ENCODE results near the gene FLNA.
"Not testable (repeated sequence)": the region's sequence is repeated elsewhere in the genome, so short reads cannot be mapped to it uniquely, and the experiment has no call there.

FLNA gene

GRCh38 chrX:154398668-154399526 is 24.5 kb upstream of the FLNA start:
- DNase-seq (ENCODE audit: low read depth in 2 of 2), result peak; percentile 68 to 72

- peak; percentile 74 to 77 for DNase-seq (ENCODE audit: low read depth in 2 of 2)
Measured at GRCh38 chrX:154397888-154398667, 23.6 kb upstream of the FLNA start, which contains the start of gene RPL10. Gene RPL10 (plus strand): TSS chrX:154398377. CDS start chrX:154398520, 143 bp downstream.

- peak in 1 of 2 donors; percentile 64 for DNase-seq (ENCODE audit: low read depth in 2 of 2)
Measured at GRCh38 chrX:154396973-154397887, 22.8 kb upstream of the FLNA start.

DNA sequence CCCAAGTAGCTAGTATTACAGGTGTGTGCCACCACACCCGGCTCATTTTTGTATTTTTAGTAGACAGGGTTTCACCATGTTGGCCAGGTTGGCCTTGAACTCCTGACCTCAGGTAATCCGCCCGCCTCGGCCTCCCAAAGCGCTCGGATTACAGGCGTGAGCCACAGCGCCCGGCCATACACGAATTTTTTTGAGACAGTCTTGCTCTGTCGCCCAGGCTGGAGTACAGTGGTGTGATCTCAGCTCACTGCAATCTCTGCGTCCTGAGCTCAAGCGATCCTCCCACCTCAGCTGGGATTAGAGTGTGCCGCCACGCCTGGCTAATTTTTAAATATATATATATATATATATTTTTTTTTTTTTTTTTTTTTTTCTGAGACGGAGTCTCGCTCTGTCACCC is 21.9 kb upstream of the FLNA start:
- DNase-seq (ENCODE audit: low read depth in 2 of 2), result not testable (repeated sequence)

GRCh38 chrX:154389812-154390747 is 15.6 kb upstream of the FLNA start:
- not testable (repeated sequence) for DNase-seq (ENCODE audit: low read depth in 2 of 2)

DNA sequence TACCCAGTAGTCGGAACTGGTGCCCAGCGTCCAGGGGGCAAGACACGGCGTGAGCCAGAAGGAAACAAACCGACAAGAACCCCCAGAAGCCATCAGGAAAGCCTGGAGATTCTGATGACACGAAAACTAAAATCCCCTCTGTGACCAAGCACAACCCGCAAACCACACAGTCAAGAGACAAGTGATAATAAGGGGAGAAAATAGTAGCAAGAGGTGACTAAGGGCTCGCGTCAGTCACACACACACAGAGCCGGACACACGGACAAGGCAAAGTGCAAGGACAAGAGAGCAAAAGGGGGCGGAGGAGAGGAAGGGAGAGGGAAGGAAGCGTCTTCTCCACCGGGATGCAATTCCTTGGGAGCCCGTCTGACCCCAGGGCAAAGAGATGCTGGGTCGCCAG is 14.2 kb upstream of the FLNA start:
- not testable (repeated sequence) for DNase-seq (ENCODE audit: low read depth in 2 of 2)

- DNase-seq (ENCODE audit: low read depth in 2 of 2), result not testable (repeated sequence)
Measured at GRCh38 chrX:154388094-154388493, 13.7 kb upstream of the FLNA start.

DNA sequence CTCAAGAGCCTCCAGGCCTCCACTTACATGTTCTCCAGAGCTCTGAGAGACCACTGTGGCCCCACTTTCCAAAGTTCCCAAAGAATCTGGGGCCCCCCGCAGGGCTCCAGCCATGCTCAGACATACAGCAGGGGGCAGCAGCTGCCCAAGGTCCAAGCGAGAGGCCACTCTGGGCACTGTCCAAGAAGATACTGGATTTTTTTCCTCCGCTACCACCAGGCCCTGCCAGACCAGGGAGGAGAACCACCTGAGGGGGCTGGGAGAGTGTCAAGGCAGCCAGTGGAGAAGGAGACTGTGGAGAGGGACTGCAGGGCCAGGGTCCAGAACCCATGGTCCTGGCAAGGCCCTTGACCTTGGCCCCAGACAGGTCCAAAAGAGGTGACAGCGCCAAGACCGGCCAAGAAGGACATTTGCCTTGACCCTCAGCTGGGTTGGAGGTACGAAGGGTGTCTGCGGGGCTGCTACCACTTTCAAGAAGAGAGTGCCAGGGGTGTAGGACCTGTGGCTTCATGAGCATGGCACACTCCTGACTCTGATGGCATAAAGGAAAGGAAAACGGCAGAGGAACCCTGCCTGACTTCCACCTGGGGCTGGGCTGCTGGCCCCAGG is 10.0 kb upstream of the FLNA start:
- no peak for DNase-seq (ENCODE audit: low read depth in 2 of 2)

GRCh38 chrX:154383359-154384283 is 9.2 kb upstream of the FLNA start:
- DNase-seq (ENCODE audit: low read depth in 2 of 2), result no peak

- no peak for DNase-seq (ENCODE audit: low read depth in 2 of 2)
Measured at GRCh38 chrX:154382483-154383069, 8.1 kb upstream of the FLNA start.

DNA sequence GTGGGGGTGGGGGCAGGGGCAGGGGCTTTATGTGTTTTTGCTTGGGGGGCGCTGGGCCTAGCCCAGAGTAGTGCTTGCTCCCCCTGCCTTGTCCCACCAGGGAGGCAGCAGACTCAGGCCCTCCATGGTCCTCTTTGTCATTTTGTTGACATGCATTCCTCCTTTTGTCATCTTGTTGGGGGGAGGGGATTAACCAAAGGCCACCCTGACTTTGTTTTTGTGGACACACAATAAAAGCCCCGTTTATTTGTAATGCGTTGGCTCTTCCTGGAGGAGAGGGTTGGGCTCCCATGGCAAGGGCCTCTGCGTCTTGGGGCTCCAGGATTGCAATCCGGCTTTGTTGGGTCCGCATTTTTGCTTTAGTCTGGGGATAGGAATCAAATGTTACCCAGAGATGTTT is 6.8 kb upstream of the FLNA start:
- DNase-seq (ENCODE audit: low read depth in 2 of 2), result no peak

DNA sequence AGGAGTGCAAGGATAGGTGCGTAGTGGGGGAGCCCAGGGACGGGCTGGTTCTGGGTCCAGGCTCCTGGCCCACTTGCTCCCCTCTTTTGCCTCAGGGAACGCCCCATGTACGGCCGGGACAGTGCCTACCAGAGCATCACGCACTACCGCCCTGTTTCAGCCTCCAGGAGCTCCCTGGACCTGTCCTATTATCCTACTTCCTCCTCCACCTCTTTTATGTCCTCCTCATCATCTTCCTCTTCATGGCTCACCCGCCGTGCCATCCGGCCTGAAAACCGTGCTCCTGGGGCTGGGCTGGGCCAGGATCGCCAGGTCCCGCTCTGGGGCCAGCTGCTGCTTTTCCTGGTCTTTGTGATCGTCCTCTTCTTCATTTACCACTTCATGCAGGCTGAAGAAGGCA is 6.4 kb upstream of the FLNA start:
- DNase-seq (ENCODE audit: low read depth in 2 of 2), result no peak

DNA sequence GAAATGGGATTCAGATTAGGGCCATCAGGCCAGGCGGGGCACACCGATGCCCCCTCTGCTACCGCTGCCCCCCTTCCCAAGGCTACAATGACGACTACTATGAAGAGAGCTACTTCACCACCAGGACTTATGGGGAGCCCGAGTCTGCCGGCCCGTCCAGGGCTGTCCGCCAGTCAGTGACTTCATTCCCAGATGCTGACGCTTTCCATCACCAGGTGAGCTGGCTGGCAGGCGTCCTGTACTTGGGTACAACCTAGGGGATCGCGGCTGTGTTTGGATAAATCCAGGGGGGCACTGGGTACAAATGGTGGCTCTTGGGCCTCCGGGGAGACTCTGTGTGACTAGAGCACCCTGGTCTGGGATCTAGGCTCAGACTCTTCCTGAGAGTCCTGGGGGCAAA is 5.7 kb upstream of the FLNA start:
- DNase-seq (ENCODE audit: low read depth in 2 of 2), result no peak

GRCh38 chrX:154379569-154379951 is 5.1 kb upstream of the FLNA start:
- DNase-seq (ENCODE audit: low read depth in 2 of 2), result no peak

DNA sequence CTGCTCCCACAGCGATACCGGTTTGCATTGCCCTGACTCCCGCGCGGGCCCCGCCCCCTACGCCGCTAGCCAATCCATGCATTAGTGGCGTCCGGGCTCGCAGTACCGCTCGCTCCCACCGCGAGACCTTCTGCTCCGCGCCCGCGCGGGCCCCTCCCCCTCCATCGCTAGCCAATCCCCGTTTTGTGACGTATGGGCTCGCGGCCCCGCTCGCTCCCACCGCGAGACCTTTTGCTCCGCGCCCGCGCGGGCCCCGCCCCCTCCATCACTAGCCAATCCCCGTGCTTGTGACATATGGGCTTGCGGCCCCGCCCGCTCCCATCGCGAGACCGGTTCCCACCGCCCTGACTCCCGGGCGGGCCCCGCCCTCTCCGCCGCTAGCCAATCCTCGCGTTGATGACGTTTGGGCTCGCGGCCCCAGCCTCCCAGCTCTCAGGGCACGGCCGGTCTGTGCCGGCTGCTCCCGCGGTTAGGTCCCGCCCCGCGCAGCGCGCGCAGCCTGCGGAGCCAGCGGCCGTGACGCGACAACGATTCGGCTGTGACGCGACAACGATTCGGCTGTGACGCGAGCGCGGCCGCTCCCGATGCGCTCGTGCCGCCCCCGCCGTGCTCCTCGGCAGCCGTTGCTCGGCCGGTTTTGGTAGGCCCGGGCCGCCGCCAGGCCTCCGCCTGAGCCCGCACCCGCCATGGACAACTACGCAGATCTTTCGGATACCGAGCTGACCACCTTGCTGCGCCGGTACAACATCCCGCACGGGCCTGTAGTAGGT is 4.5 kb upstream of the FLNA start, which contains the start of gene EMD:
TSS of gene EMD (plus strand) at position 497 of the 770 bp plus-strand sequence. CDS start at position 687, 190 bp downstream.
- peak; percentile 87 to 93 for DNase-seq (ENCODE audit: low read depth in 2 of 2)

GRCh38 chrX:154378059-154378798 is 3.8 kb upstream of the FLNA start:
- DNase-seq (ENCODE audit: low read depth in 2 of 2), result no peak

GRCh38 chrX:154376774-154377173 is 2.3 kb upstream of the FLNA start:
- no peak for DNase-seq (ENCODE audit: low read depth in 2 of 2)
